ENCODE measurements around the gene SUGCT. TPM values are rescaled to one million over a fixed set of nuclear protein-coding genes. Genes with fewer than 3 reads are reported as not detected.
A peak's percentile ranks its signal among the peaks of the same experiment; 100 is the strongest.

SUGCT gene
- total and polyA plus RNA-seq, 2 of the 13 experiments (the other 11 are each of a cell fraction or from before 2014, with no cell fraction given) = 10.1 to 22.2 TPM

DNA sequence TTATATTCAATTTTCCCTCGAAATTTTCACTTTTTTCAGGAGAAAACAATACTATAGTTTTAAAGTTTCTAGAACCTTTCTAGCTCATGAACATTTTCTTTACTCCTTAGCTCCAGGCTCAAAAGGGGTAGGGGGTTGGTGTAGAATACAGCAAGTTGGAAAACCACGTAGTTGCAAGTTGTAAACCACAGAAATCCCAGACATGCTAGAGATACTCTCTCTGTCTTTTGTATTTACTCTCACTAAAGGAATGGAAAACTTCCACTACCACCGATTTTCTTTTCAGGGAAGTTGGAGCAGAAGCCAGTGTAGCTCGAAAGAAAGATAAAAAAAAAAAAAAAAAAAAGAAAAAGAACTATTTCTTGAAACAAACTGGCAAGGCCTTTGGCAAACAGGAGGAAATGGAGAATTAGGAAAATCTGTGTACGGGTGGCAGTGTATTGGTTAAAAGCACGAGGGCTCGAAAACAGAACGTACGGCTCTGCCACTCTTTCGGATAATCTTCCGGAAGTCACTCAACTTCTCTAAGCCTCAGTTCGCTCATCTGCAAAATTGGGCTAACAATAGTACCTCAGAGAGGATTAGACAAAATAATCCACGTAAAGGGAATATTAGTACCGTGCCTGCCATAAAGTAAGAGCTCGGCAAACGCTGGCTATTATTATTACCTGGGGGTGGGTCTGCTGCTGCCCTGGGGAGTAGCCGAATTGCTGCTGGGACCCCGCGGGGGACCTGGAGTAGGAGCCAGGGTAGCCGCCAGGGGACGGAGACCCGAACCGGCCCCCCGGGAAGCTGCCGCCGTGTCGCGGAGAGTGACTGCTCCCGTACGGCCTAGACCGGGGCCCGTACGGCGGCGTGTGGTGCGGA lies 1.0 kb upstream of the SUGCT start (continued):
- TF ChIP-seq ZNF530 (CRISPR knock-in tag; IDR thresholded peaks at IDR 0.05; ENCODE audit: low read depth) (no peak), KLF11 (CRISPR knock-in tag; IDR thresholded peaks at IDR 0.05) (0 out of 2 replicates have a peak, but pooled peaks have one; percentile 28), ZNF3 (CRISPR knock-in tag; IDR thresholded peaks at IDR 0.05) (peak; percentile 77; the same call in 1 of the 2 replicates), ADNP (CRISPR knock-in tag; IDR thresholded peaks at IDR 0.05) (no peak), ZNF792 (CRISPR knock-in tag; IDR thresholded peaks at IDR 0.05) (no peak), NRL (CRISPR knock-in tag; IDR thresholded peaks at IDR 0.05; ENCODE audit: borderline replicate concordance) (no peak), MXD3 (CRISPR knock-in tag; IDR thresholded peaks at IDR 0.05) (no peak), SMARCE1 (IDR thresholded peaks at IDR 0.05; ENCODE audit: borderline replicate concordance) (no peak)
- TF ChIP-seq, protein P1, sequence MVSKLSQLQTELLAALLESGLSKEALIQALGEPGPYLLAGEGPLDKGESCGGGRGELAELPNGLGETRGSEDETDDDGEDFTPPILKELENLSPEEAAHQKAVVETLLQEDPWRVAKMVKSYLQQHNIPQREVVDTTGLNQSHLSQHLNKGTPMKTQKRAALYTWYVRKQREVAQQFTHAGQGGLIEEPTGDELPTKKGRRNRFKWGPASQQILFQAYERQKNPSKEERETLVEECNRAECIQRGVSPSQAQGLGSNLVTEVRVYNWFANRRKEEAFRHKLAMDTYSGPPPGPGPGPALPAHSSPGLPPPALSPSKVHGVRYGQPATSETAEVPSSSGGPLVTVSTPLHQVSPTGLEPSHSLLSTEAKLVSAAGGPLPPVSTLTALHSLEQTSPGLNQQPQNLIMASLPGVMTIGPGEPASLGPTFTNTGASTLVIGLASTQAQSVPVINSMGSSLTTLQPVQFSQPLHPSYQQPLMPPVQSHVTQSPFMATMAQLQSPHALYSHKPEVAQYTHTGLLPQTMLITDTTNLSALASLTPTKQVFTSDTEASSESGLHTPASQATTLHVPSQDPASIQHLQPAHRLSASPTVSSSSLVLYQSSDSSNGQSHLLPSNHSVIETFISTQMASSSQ (IDR thresholded peaks at IDR 0.05; ENCODE audit: low read depth) = no peak
- TF ChIP-seq, protein P1 (CRISPR knock-in tag; IDR thresholded peaks at IDR 0.05; ENCODE audit: borderline replicate concordance) = no peak
